Muscle of arm (tissue), 12 donors: ENCODE data around the gene PRDM13. TPM values are rescaled to one million over a fixed set of nuclear protein-coding genes. Genes with fewer than 3 reads are reported as not detected.

Experiments used
- DNase-seq: peaks from one replicate; pipeline ENCODE4 v3.0.0-alpha.2; 2013
- polyA plus RNA-seq, 12 donors: library from polyadenylated mRNA; unstranded; fragments of 120-200 nt; gene quantifications; one replicate each; pipeline ENCODE4 v1.2.1, GENCODE V29; 2013; ENCODE audit not compliant: insufficient read length in 12 of 12

PRDM13 gene
- polyA plus RNA-seq, 12 donors: 0.07 TPM; not detected in 11

- peak; percentile 45 for DNase-seq
Observed at GRCh38 chr6:99603421-99604165, 3.0 kb upstream of the PRDM13 start.

- no peak for DNase-seq
Observed at GRCh38 chr6:99604166-99605073, 2.2 kb upstream of the PRDM13 start.

GRCh38 chr6:99605074-99605734 lies 1.4 kb upstream of the PRDM13 start:
- no peak for DNase-seq

- DNase-seq: no peak
Observed at GRCh38 chr6:99605911-99606655, 550 bp upstream of the PRDM13 start.

GRCh38 chr6:99607416-99608036 lies 893 bp downstream of the PRDM13 start:
- DNase-seq: no peak

GRCh38 chr6:99608059-99608885 lies 1.6 kb downstream of the PRDM13 start:
- DNase-seq: no peak

- DNase-seq: no peak
Observed at GRCh38 chr6:99608886-99609482, 2.4 kb downstream of the PRDM13 start.

GRCh38 chr6:99609905-99610489 lies 3.4 kb downstream of the PRDM13 start:
- DNase-seq: no peak

GRCh38 chr6:99611148-99611547 lies 4.5 kb downstream of the PRDM13 start:
- no peak for DNase-seq

- no peak for DNase-seq
Observed at GRCh38 chr6:99612551-99613408, 6.1 kb downstream of the PRDM13 start.

GRCh38 chr6:99613409-99613704 lies 6.7 kb downstream of the PRDM13 start:
- DNase-seq: peak; percentile 55

- no peak for DNase-seq
Observed at GRCh38 chr6:99613705-99614429, 7.2 kb downstream of the PRDM13 start.

GRCh38 chr6:99614430-99615186 lies 8.0 kb downstream of the PRDM13 start:
- no peak for DNase-seq

- no peak for DNase-seq
Observed at GRCh38 chr6:99617131-99617530, 10.5 kb downstream of the PRDM13 start.

- no peak for DNase-seq
Observed at GRCh38 chr6:99618649-99619408, 12.2 kb downstream of the PRDM13 start.

- no peak for DNase-seq
Observed at GRCh38 chr6:99619409-99619762, 12.8 kb downstream of the PRDM13 start.
